IMR-90 (cell line): ENCODE results near the gene TRIO. TPM values are rescaled to one million over a fixed set of nuclear protein-coding genes. Genes with fewer than 3 reads are reported as not detected.

Experiments used
- ATAC-seq: fragments of 200-7000 bp; cut with Tn5 transposase; 2 replicates; pipeline ENCODE4 v1.9.1; 2020; ENCODE audit warnings: low read depth, mild to moderate bottlenecking, moderate library complexity
- BruUV-seq: library from RNA; stranded (reverse); fragments of 400-500 nt; replicated peaks from 2 replicates; lab custom pipeline; 2021; lab: Mats Ljungman, UMichigan
- CTCF ChIA-PET: fragments of 300-600 bp; formaldehyde crosslinking; extraction: SDS; loops from one replicate; lab custom pipeline; 2021; ENCODE audit warnings: antibody characterized with exemption; lab: Yijun Ruan, JAX
- POLR2A ChIA-PET: fragments of 300-600 bp; sonication (Branson Sonifier 250); formaldehyde crosslinking; loops from one replicate; lab custom pipeline; 2022; ENCODE audit warnings: antibody characterized with exemption; ENCODE audit not compliant: unreplicated experiment; lab: Charles Lee
- DNase-seq: peaks from one replicate; pipeline ENCODE4 v3.0.0; 2013
- H2AFZ ChIP-seq: replicated peaks from 2 replicates; pipeline ENCODE3; 2013; ENCODE audit warnings: low read length, mild to moderate bottlenecking; ENCODE audit not compliant: poor library complexity
- H2AK5ac ChIP-seq: 2 replicates; pipeline ENCODE4 v1.6.1; 2013; ENCODE audit warnings: low read depth, low read length, inconsistent platforms
- H2AK9ac ChIP-seq: replicated peaks from 2 replicates; pipeline ENCODE3; 2013; ENCODE audit warnings: mild to moderate bottlenecking, low read depth, low read length, moderate library complexity; ENCODE audit not compliant: poor library complexity
- H2BK120ac ChIP-seq: 2 replicates; pipeline ENCODE4 v1.6.1; 2013; ENCODE audit warnings: low read depth, low read length, inconsistent platforms
- H2BK15ac ChIP-seq: 3 replicates; pipeline ENCODE4 v1.6.1; 2013; ENCODE audit warnings: low read depth, low read length, inconsistent platforms
- H2BK20ac ChIP-seq: 2 replicates; pipeline ENCODE4 v1.6.1; 2013; ENCODE audit warnings: low read depth, mild to moderate bottlenecking, inconsistent platforms, low read length, moderate library complexity
- H2BK5ac ChIP-seq: 2 replicates; pipeline ENCODE4 v1.6.1; 2013; ENCODE audit warnings: mild to moderate bottlenecking, low read depth, low read length, inconsistent platforms; ENCODE audit not compliant: poor library complexity, severe bottlenecking
- H3K14ac ChIP-seq: replicated peaks from 2 replicates; pipeline ENCODE4 v1.6.1; 2013; ENCODE audit warnings: low read depth, low read length, inconsistent platforms
- H3K18ac ChIP-seq: 2 replicates; pipeline ENCODE4 v1.6.1; 2013; ENCODE audit warnings: low read depth, low read length, control low read depth
- H3K23ac ChIP-seq: 2 replicates; pipeline ENCODE4 v1.6.1; 2013; ENCODE audit warnings: low read depth, low read length, inconsistent platforms
- H3K27ac ChIP-seq: 2 replicates; pipeline ENCODE4 v1.5.1; 2013; ENCODE audit warnings: mild to moderate bottlenecking, control low read depth, low read length; ENCODE audit not compliant: insufficient read depth
- H3K27me3 ChIP-seq: 2 replicates; pipeline ENCODE4 v1.6.1; 2013; ENCODE audit warnings: low read length; ENCODE audit not compliant: control insufficient read depth, insufficient read depth
- H3K36me3 ChIP-seq: 2 replicates; pipeline ENCODE4 v1.6.1; 2013; ENCODE audit warnings: low read length, mixed read lengths; ENCODE audit not compliant: control insufficient read depth, insufficient read depth
- H3K4ac ChIP-seq: 2 replicates; pipeline ENCODE4 v1.6.1; 2013; ENCODE audit warnings: low read depth, low read length, inconsistent platforms
- H3K4me1 ChIP-seq: 2 replicates; pipeline ENCODE4 v1.6.1; 2013; ENCODE audit warnings: low read length, mixed read lengths; ENCODE audit not compliant: control insufficient read depth, insufficient read depth
- H3K4me2 ChIP-seq: 2 replicates; pipeline ENCODE4 v1.6.1; 2013; ENCODE audit warnings: low read depth, mild to moderate bottlenecking, control low read depth, low read length, moderate library complexity
- H3K4me3 ChIP-seq: 2 replicates; pipeline ENCODE4 v1.5.1; 2013; ENCODE audit warnings: low read depth, mild to moderate bottlenecking, control low read depth, low read length, moderate library complexity; ENCODE audit not compliant: insufficient read depth
- H3K56ac ChIP-seq: 2 replicates; pipeline ENCODE4 v1.6.1; 2013; ENCODE audit warnings: low read length, inconsistent platforms; ENCODE audit not compliant: insufficient read depth; ENCODE audit errors: extremely low read depth
- H3K79me1 ChIP-seq, 2 experiments: 2 replicates each; pipeline ENCODE4 v1.6.1; 2013; ENCODE audit warnings: low read length in 2 of 2, inconsistent platforms in 1 of 2, low read depth in 1 of 2
- H3K9ac ChIP-seq: 2 replicates; pipeline ENCODE4 v1.6.1; 2013; ENCODE audit warnings: low read depth, low read length, control low read depth
- H3K9me1 ChIP-seq: 2 replicates; pipeline ENCODE4 v1.6.1; 2013; ENCODE audit warnings: low read length, inconsistent platforms; ENCODE audit not compliant: insufficient read depth
- H3K9me3 ChIP-seq: 2 replicates; pipeline ENCODE4 v1.6.1; 2013; ENCODE audit warnings: low read length; ENCODE audit not compliant: control insufficient read depth, insufficient read depth
- H4K20me1 ChIP-seq: 2 replicates; pipeline ENCODE4 v1.6.1; 2013; ENCODE audit warnings: low read length, inconsistent platforms; ENCODE audit not compliant: insufficient read depth
- H4K5ac ChIP-seq: 2 replicates; pipeline ENCODE4 v1.6.1; 2013; ENCODE audit warnings: mild to moderate bottlenecking, low read depth, low read length, control low read depth
- H4K8ac ChIP-seq, 2 experiments: 2 replicates each; pipeline ENCODE4 v1.6.1; 2013; ENCODE audit warnings: low read depth in 2 of 2, low read length in 2 of 2, control low read depth in 1 of 2, inconsistent platforms in 1 of 2
- H4K91ac ChIP-seq: 2 replicates; pipeline ENCODE4 v1.6.1; 2013; ENCODE audit warnings: low read depth, low read length, inconsistent platforms; ENCODE audit not compliant: insufficient read depth
- BHLHE40 ChIP-seq: fragments of 150-350 bp; IDR thresholded peaks from 2 replicates; pipeline ENCODE4 v1.6.1; 2016; ENCODE audit warnings: mild to moderate bottlenecking, low read depth, low read length
- CTCF ChIP-seq: conservative IDR thresholded peaks from 2 replicates; pipeline ENCODE4 v1.5.1; 2012; ENCODE audit warnings: mild to moderate bottlenecking, low read depth, low read length, improper control_type of control experiment
- ELK1 ChIP-seq: fragments of 150-350 bp; IDR thresholded peaks from 2 replicates; pipeline ENCODE4 v1.6.1; 2016; ENCODE audit warnings: low read depth, mild to moderate bottlenecking, low read length, moderate library complexity, borderline replicate concordance
- MAZ ChIP-seq: IDR thresholded peaks from 2 replicates; pipeline ENCODE4 v1.6.1; 2012; ENCODE audit warnings: low read depth, mild to moderate bottlenecking, low read length, improper control_type of control experiment, moderate library complexity, borderline replicate concordance
- POLR2A ChIP-seq: IDR thresholded peaks from 2 replicates; pipeline ENCODE4 v1.6.1; 2012; ENCODE audit warnings: mild to moderate bottlenecking, low read depth, low read length
- RFX5 ChIP-seq: IDR thresholded peaks from 2 replicates; pipeline ENCODE4 v1.8.0; 2012; ENCODE audit warnings: low read depth, mild to moderate bottlenecking, low read length, moderate library complexity
- WGBS, 2 experiments: methylation state at CpG; one replicate each; pipeline versions ENCODE4 v1.1.5 to v1.1.7; 2013; ENCODE audit warnings: missing lambda C conversion rate in 2 of 2; ENCODE audit not compliant: insufficient read length in 1 of 2; ENCODE audit errors: extremely low coverage in 2 of 2; 5-methylcytosine and 5-hydroxymethylcytosine counted together
- dilution Hi-C: fragments of 300-500 bp; cut with HindIII; formaldehyde crosslinking; loops from one replicate; pipeline ENCODE4 v1.14.3; 2018; ENCODE audit warnings: low sequenced_read_pairs; ENCODE audit not compliant: unreplicated experiment
- in situ Hi-C: fragments of 300-500 bp; cut with MboI; formaldehyde crosslinking; loops from 3 replicates; pipeline ENCODE4 v1.14.3; 2019; ENCODE audit warnings: low sequenced_read_pairs, inconsistent platforms, mixed read lengths
- intact Hi-C: fragments of 100-400 bp; cut with micrococcal nuclease; formaldehyde crosslinking; loops from 2 replicates; pipeline ENCODE4 v1.10.0; 2022
- polyA plus RNA-seq, 3 experiments: library from polyadenylated mRNA; depleted of rRNA; stranded (reverse); fragments of >200 nt; gene quantifications; 2 replicates each; pipeline ENCODE4 v1.2.3, GENCODE V29; 2012; ENCODE audit warnings: low replicate concordance in 1 of 3
- total RNA-seq: library from RNA; depleted of rRNA; stranded (reverse); fragments of >200 nt; gene quantifications from 2 replicates; pipeline ENCODE4 v1.2.3, GENCODE V29; 2012
- TF ChIP-seq, protein P1 (sequence below): fragments of 150-350 bp; IDR thresholded peaks from 2 replicates; pipeline ENCODE4 v1.6.1; 2017; ENCODE audit warnings: mild to moderate bottlenecking, antibody characterized with exemption, low read length, low read depth

The TRIO gene
- total and polyA plus RNA-seq, 2 of the 4 experiments (the other 2 are of a cell fraction): 206 to 522 TPM

- in situ Hi-C loops (no loop called here), intact Hi-C loops (no loop called here), dilution Hi-C loops (no loop called here)
- Histone ChIP-seq H2BK120ac (peak overlapping the region; percentile 94), H2BK5ac (peak overlapping the region; percentile 94), H2BK20ac (peak overlapping the region; percentile 4), H3K9ac (peak overlapping the region; percentile 36), H3K23ac (peak overlapping the region; percentile 61), H3K79me1 (peaks cover 0 to 14% of the 10 kb centered on the region in 2 experiments; a peak in 2 of 4 replicates), H3K9me3 (no peaks in the 10 kb centered on the region), H3K56ac (peak overlapping the region; percentile 81; the same call in 1 of the 2 replicates), H3K4me3 (no peak overlapping the region; the same call in 1 of the 2 replicates), H4K91ac (peak overlapping the region; percentile 93), H2AK9ac (no peak overlapping the region), H3K36me3 (peaks cover 17% of the 10 kb centered on the region), H2BK15ac (peak overlapping the region; percentile 30; the same call in 1 of the 3 replicates), H2AK5ac (peak overlapping the region; percentile 72; the same call in 1 of the 2 replicates), H3K27ac (peak overlapping the region; percentile 49), H3K27me3 (no peaks in the 10 kb centered on the region), H3K4me2 (peak overlapping the region; percentile 80), H3K14ac (peak overlapping the region; percentile 98), H3K18ac (peak overlapping the region; percentile 69; the same call in 1 of the 2 replicates), H4K8ac (peak overlapping the region; percentile 24 to 67), H4K20me1 (peaks cover 87% of the 10 kb centered on the region), H3K4ac (peak overlapping the region; percentile 96), H3K9me1 (peaks cover 20% of the 10 kb centered on the region), H4K5ac (peak overlapping the region; percentile 66), H2AFZ (no peak overlapping the region), H3K4me1 (peaks cover 45% of the 10 kb centered on the region)
- no CpG with 5 or more reads among the region's 6 CpGs for WGBS, 2 experiments
- DNase-seq (no peak), ATAC-seq (no peak)
- POLR2A ChIA-PET: interaction anchor here (0.6 kb wide), 1 partner anchor 49 kb away, joined by 3 read pairs; no protein-coding TSS in a partner anchor
- TF ChIP-seq MAZ (no peak), RFX5 (no peak), BHLHE40 (no peak), POLR2A (peak; percentile 18; the same call in 1 of the 2 replicates), CTCF (no peak), ELK1 (no peak)
- TF ChIP-seq, protein P1, sequence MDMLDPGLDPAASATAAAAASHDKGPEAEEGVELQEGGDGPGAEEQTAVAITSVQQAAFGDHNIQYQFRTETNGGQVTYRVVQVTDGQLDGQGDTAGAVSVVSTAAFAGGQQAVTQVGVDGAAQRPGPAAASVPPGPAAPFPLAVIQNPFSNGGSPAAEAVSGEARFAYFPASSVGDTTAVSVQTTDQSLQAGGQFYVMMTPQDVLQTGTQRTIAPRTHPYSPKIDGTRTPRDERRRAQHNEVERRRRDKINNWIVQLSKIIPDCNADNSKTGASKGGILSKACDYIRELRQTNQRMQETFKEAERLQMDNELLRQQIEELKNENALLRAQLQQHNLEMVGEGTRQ: peak; percentile 37; the same call in 1 of the 2 replicates
- CTCF ChIA-PET: no interaction called here
- BruUV-seq: no TSS peak
Observed at GRCh38 chr5:14153071-14153864, 10.1 kb downstream of the TRIO start.
